Pancreas (tissue), 10 donors: Measurements from ENCODE around the gene CRABP2. TPM values are rescaled to one million over a fixed set of nuclear protein-coding genes. Genes with fewer than 3 reads are reported as not detected.
A peak's percentile ranks its signal among the peaks of the same experiment; 100 is the strongest.

Source experiments
- ATAC-seq, 4 donors: fragments of 200-7000 bp; cut with Tn5 transposase; one replicate each; pipeline versions ENCODE4 v1.8.0 to v1.9.1; 2020; ENCODE audit warnings: mild to moderate bottlenecking in 4 of 4, moderate library complexity in 4 of 4
- DNase-seq, 6 donors: peaks; one replicate each; pipeline ENCODE4 v3.0.0-alpha.2; 2020
- FAIRE-seq: peaks from 2 replicates; lab custom pipeline; 2012; peaks lifted over from hg19 to GRCh38; lab: Jason Lieb, UNC
- H3K27ac ChIP-seq, 4 donors: fragments of 200-600 bp; sonication (generic); 1 replicate in 3 of 4; 2 replicates in 1 of 4; pipeline versions ENCODE4 v1.5.0 to v1.8.0; 2020
- H3K27me3 ChIP-seq, 4 donors: fragments of 200-600 bp; one replicate each; pipeline ENCODE4 v1.8.0; 2021
- H3K36me3 ChIP-seq, 3 donors: fragments of 200-600 bp; sonication (generic) in 1 of 3; one replicate each; pipeline versions ENCODE4 v1.5.0 to v1.8.0; 2020 to 2021
- H3K4me1 ChIP-seq, 3 donors: fragments of 200-600 bp; one replicate each; pipeline ENCODE4 v1.8.0; 2021
- H3K4me3 ChIP-seq, 4 donors: fragments of 200-600 bp; sonication (generic) in 2 of 4; one replicate each; pipeline versions ENCODE4 v1.5.0 to v1.8.0; 2020 to 2021
- H3K9me3 ChIP-seq, 4 donors: fragments of 200-600 bp; one replicate each; pipeline ENCODE4 v1.8.0; 2021
- CTCF ChIP-seq, 4 donors: fragments of 200-600 bp; sonication (generic) in 3 of 4; IDR thresholded peaks; one replicate each; pipeline versions ENCODE4 v1.5.0 to v1.8.0; 2021; ENCODE audit warnings: antibody characterized with exemption in 4 of 4
- WGBS, 2 donors: extraction: QIAGEN DNeasy Blood & Tissue Kit; methylation state at CpG; one replicate each; pipeline ENCODE4 v1.1.7; 2013; 5-methylcytosine and 5-hydroxymethylcytosine counted together
- intact Hi-C, 3 donors: fragments of 100-400 bp; cut with DNase I; formaldehyde crosslinking; loops; one replicate each; pipeline versions ENCODE4 v1.11.1 to v1.14.2; 2022
- polyA plus RNA-seq, 2 donors: library from polyadenylated mRNA; stranded (reverse); fragments of 200-250 nt; gene quantifications; one replicate each; pipeline ENCODE4 v1.2.3, GENCODE V29; 2013
- total RNA-seq, 6 donors: library from RNA; stranded (reverse); fragmentation: NEBNext Ultra II Directional in 4 of 6; extraction: Animal tissue kit (Norgen Biotek cat#: 25700) in 4 of 6; gene quantifications; one replicate each; pipeline versions ENCODE4 v1.2.1 to v1.2.4, GENCODE V29; 2021 to 2023
- donor health status: healthy with polysubstance abuse.
- donor health status: DM: no; HTN: no; CAD: no; lungs with moderate emphysema.
- donor health status: DM: no; HTN: no; CAD: no.
- donor health status: control.
- donor health status: control.
- donor health status: Bipolar disorder and iron deficiency.
- donor health status: DM: yes; HTN: yes; CAD: no.
- donor health status: DM: no; HTN: no; CAD: no.
- donor health status: DM: no; HTN: no; CAD: no.
- donor health status: DM: yes; HTN: yes; CAD: no.

CRABP2 gene
- total and polyA plus RNA-seq, 8 donors = 0.38 to 5.0 (median 2.4) TPM

GRCh38 chr1:156751451-156751756 is 46.0 kb upstream of the CRABP2 start, which contains the start of gene HDGF:
Gene HDGF, minus strand, starts transcription at chr1:156751675. Its CDS starts 246 bp downstream, at chr1:156751429.
- Histone ChIP-seq H3K36me3 (no peaks in the 10 kb centered on the region), H3K4me1 (peaks cover 20 to 32% (median 22%) of the 10 kb centered on the region in 3 donors), H3K4me3 (peak within 1 kb of the TSS; percentile 61 to 98 (median 96)), H3K9me3 (no peaks in the 10 kb centered on the region), H3K27ac (peak within 1 kb of the TSS; percentile 89 to 95 (median 92)), H3K27me3 (no peaks in the 10 kb centered on the region)
- intact Hi-C loops = no loop called here
- TF ChIP-seq CTCF (IDR thresholded peaks at IDR 0.05) = no peak
- FAIRE-seq (no peak), DNase-seq (no peak), ATAC-seq (peak in 2 of 4 donors; percentile 38 to 52)
- 0 to 1% methylated on average over 42 to 48 of the region's 48 CpGs for WGBS, 2 donors

- peaks cover 22 to 37% (median 26%) of the 10 kb centered on the region in 3 donors for H3K4me1 ChIP-seq
- intact Hi-C loops = no loop called here
- no peaks in the 10 kb centered on the region for H3K36me3 ChIP-seq
- DNase-seq (peak; percentile 68 to 90 (median 74)), ATAC-seq (peak; percentile 8 to 33 (median 12)), FAIRE-seq (no peak)
- WGBS, 2 donors = 0 to 1% methylated on average over 61 to 64 of the region's 64 CpGs
- peak overlapping the region; percentile 61 to 98 (median 96) for H3K4me3 ChIP-seq
- no peaks in the 10 kb centered on the region for H3K9me3 ChIP-seq
- H3K27ac ChIP-seq = peak overlapping the region; percentile 89 to 95 (median 92)
- peak in 1 of 4 donors; percentile 4 for TF ChIP-seq CTCF (IDR thresholded peaks at IDR 0.05)
- H3K27me3 ChIP-seq = no peaks in the 10 kb centered on the region
These were observed 45.5 kb upstream of the CRABP2 start for GRCh38 chr1:156750711-156751450.

- no peaks in the 10 kb centered on the region for H3K36me3 ChIP-seq
- H3K27me3 ChIP-seq = no peaks in the 10 kb centered on the region
- peaks cover 22 to 42% (median 31%) of the 10 kb centered on the region in 3 donors for H3K4me1 ChIP-seq
- peak overlapping the region; percentile 61 to 98 (median 96) for H3K4me3 ChIP-seq
- TF ChIP-seq CTCF (IDR thresholded peaks at IDR 0.05) = no peak
- H3K9me3 ChIP-seq = no peaks in the 10 kb centered on the region
- DNase-seq (peak in 5 of 6 donors; percentile 60 to 78 (median 66)), FAIRE-seq (no peak), ATAC-seq (peak in 3 of 4 donors; percentile 6 to 14 (median 7))
- intact Hi-C loops = no loop called here
- H3K27ac ChIP-seq = peak overlapping the region; percentile 89 to 95 (median 92)
- 2 to 4% methylated on average over 5 of the region's 5 CpGs for WGBS, 2 donors
These were observed 44.8 kb upstream of the CRABP2 start for GRCh38 chr1:156750191-156750672.

GRCh38 chr1:156749419-156750118 is 44.2 kb upstream of the CRABP2 start:
- H3K27me3 ChIP-seq = no peaks in the 10 kb centered on the region
- ATAC-seq = no peak
- WGBS, 2 donors = 8 to 10% methylated on average over 8 of the region's 8 CpGs
- H3K4me1 ChIP-seq = peaks cover 22 to 42% (median 31%) of the 10 kb centered on the region in 3 donors
- H3K9me3 ChIP-seq = no peaks in the 10 kb centered on the region
- DNase-seq = no peak
- FAIRE-seq = no peak
- intact Hi-C loops = no loop called here
- H3K36me3 ChIP-seq = no peaks in the 10 kb centered on the region
- H3K27ac ChIP-seq = peak overlapping the region; percentile 89 to 95 (median 92)
- H3K4me3 ChIP-seq = peak overlapping the region in 3 of 4 donors; percentile 93 to 98 (median 98)
- no peak for TF ChIP-seq CTCF (IDR thresholded peaks at IDR 0.05)
